Keratinocyte (primary cell): ENCODE data around the gene PPP1R17. TPM values are rescaled to one million over a fixed set of nuclear protein-coding genes. Genes with fewer than 3 reads are reported as not detected.

Experiments
- DNase-seq: peaks from one replicate; pipeline ENCODE4 v3.0.0-alpha.2; 2011; ENCODE audit warnings: low read depth, missing footprints, low spot score
- FAIRE-seq: peaks from 2 replicates; lab custom pipeline; 2011; peaks lifted over from hg19 to GRCh38; lab: Jason Lieb, UNC
- H2AFZ ChIP-seq: 2 replicates; pipeline ENCODE4 v1.6.0; 2012; ENCODE audit warnings: low read length, control low read depth, inconsistent platforms; ENCODE audit not compliant: control insufficient read depth
- H3K27ac ChIP-seq: 2 replicates; pipeline ENCODE4 v1.5.1; 2011; ENCODE audit warnings: low read length; ENCODE audit not compliant: control insufficient read depth, insufficient read depth
- H3K27me3 ChIP-seq: 3 replicates; pipeline ENCODE4 v1.6.0; 2011; ENCODE audit warnings: low read length; ENCODE audit not compliant: control insufficient read depth, insufficient read depth; ENCODE audit errors: extremely low read depth
- H3K36me3 ChIP-seq, 2 experiments: 2 replicates in 1 of 2; 3 replicates in 1 of 2; pipeline ENCODE4 v1.5.1; 2011; ENCODE audit warnings: low read length in 2 of 2, mild to moderate bottlenecking in 1 of 2; ENCODE audit not compliant: control insufficient read depth in 2 of 2, insufficient read depth in 2 of 2; ENCODE audit errors: extremely low read depth in 1 of 2
- H3K4me1 ChIP-seq: 3 replicates; pipeline ENCODE4 v1.5.1; 2011; ENCODE audit warnings: low read length; ENCODE audit not compliant: control insufficient read depth, insufficient read depth; ENCODE audit errors: extremely low read depth
- H3K4me2 ChIP-seq: 3 replicates; pipeline ENCODE4 v1.6.0; 2011; ENCODE audit warnings: low read depth, low read length; ENCODE audit not compliant: control insufficient read depth, insufficient read depth; ENCODE audit errors: extremely low read depth
- H3K4me3 ChIP-seq, 3 experiments: fragments of 200-600 bp in 1 of 3; sonication (generic) in 1 of 3; 2 replicates in 2 of 3; 3 replicates in 1 of 3; pipeline ENCODE4 v1.5.1; 2011 to 2016; ENCODE audit warnings: low read length in 3 of 3, mild to moderate bottlenecking in 3 of 3, control low read depth in 2 of 3, inconsistent platforms in 1 of 3, low read depth in 1 of 3, mixed read lengths in 1 of 3, mixed run types in 1 of 3, moderate library complexity in 1 of 3; ENCODE audit not compliant: control insufficient read depth in 2 of 3, insufficient read depth in 2 of 3; ENCODE audit errors: extremely low read depth in 1 of 3
- H3K79me2 ChIP-seq: 2 replicates; pipeline ENCODE4 v1.6.0; 2012; ENCODE audit warnings: low read length; ENCODE audit not compliant: control insufficient read depth, insufficient read depth
- H3K9ac ChIP-seq: 3 replicates; pipeline ENCODE4 v1.6.0; 2011; ENCODE audit warnings: low read length; ENCODE audit not compliant: control insufficient read depth, insufficient read depth; ENCODE audit errors: extremely low read depth
- H3K9me1 ChIP-seq: 3 replicates; pipeline ENCODE4 v1.6.0; 2011; ENCODE audit warnings: low read length; ENCODE audit not compliant: control insufficient read depth, insufficient read depth; ENCODE audit errors: extremely low read depth
- H3K9me3 ChIP-seq: 2 replicates; pipeline ENCODE4 v1.5.1; 2012; ENCODE audit warnings: low read depth, low read length; ENCODE audit not compliant: control insufficient read depth
- H4K20me1 ChIP-seq: 3 replicates; pipeline ENCODE4 v1.6.0; 2011; ENCODE audit warnings: low read length; ENCODE audit not compliant: control insufficient read depth, insufficient read depth; ENCODE audit errors: extremely low read depth
- EZH2 ChIP-seq: IDR thresholded peaks from one replicate; pipeline ENCODE4 v1.6.1; 2012; ENCODE audit warnings: inconsistent platforms, mild to moderate bottlenecking, low read length, moderate library complexity
- dilution Hi-C: fragments of 300-500 bp; cut with MboI; formaldehyde crosslinking; loops from one replicate; pipeline ENCODE4 v1.7.0; 2020; ENCODE audit warnings: low sequenced_read_pairs; ENCODE audit not compliant: extremely low pct_ligation_motif_present
- polyA plus RNA-seq, 5 experiments: library from polyadenylated mRNA; depleted of rRNA in 3 of 5; stranded (reverse) in 3 of 5; stranded (forward) in 1 of 5; unstranded in 1 of 5; fragments of >200 nt; gene quantifications; 1 replicate in 1 of 5; 2 replicates in 3 of 5; 3 replicates in 1 of 5; pipeline versions ENCODE4 v1.2.1 to v1.2.3, GENCODE V29; 2011 to 2012; ENCODE audit warnings: missing spikeins in 2 of 5, low read depth in 1 of 5, low replicate concordance in 1 of 5
- TF ChIP-seq, protein P1 (sequence below), 3 experiments: IDR thresholded peaks in 1 of 3; conservative IDR thresholded peaks in 1 of 3; optimal IDR thresholded peaks in 1 of 3; 2 replicates in 2 of 3; 3 replicates in 1 of 3; pipeline versions ENCODE3 to v1.5.1; 2011; ENCODE audit warnings: low read length in 3 of 3, mild to moderate bottlenecking in 3 of 3, moderate library complexity in 2 of 3, control low read depth in 1 of 3, inconsistent platforms in 1 of 3; ENCODE audit not compliant: insufficient read depth in 2 of 3; ENCODE audit errors: extremely low read depth in 1 of 3

The PPP1R17 gene
- polyA plus RNA-seq, 1 donor (not counting 4 experiments of a cell fraction or from before 2014, with no cell fraction given) = not detected

DNA sequence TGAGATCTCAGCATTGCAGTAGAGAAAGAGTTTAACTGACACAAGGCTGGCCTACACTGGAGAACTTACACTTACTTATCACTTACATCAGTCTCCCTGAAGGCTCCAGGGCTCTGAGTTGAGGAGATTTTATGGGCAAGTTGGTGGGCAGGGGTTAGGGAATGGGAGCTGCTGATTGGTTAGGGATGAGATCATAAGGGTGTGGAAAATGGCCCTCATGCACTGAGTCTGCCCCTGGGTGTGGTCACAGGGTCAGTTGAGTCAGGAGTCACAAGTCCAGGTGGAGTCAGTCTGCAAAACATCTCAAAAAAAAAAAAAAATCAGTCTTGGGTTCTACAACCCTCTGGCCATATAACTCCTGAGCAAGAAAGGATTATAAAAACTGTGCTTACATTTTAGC is 60.5 kb downstream of the PPP1R17 start:
- Histone ChIP-seq H3K27me3 (no peaks in the 10 kb centered on the region), H3K36me3 (no peaks in the 10 kb centered on the region), H3K4me1 (peaks cover 2% of the 10 kb centered on the region), H3K9me3 (no peaks in the 10 kb centered on the region), H3K4me2 (no peak overlapping the region), H3K27ac (no peak overlapping the region), H3K4me3 (no peak overlapping the region), H3K9me1 (no peaks in the 10 kb centered on the region), H2AFZ (no peak overlapping the region), H3K79me2 (no peaks in the 10 kb centered on the region), H3K9ac (no peak overlapping the region), H4K20me1 (no peaks in the 10 kb centered on the region)
- DNase-seq (peak; percentile 75), FAIRE-seq (peak; percentile 68)
- dilution Hi-C loops = no loop called here
- TF ChIP-seq, protein P1, sequence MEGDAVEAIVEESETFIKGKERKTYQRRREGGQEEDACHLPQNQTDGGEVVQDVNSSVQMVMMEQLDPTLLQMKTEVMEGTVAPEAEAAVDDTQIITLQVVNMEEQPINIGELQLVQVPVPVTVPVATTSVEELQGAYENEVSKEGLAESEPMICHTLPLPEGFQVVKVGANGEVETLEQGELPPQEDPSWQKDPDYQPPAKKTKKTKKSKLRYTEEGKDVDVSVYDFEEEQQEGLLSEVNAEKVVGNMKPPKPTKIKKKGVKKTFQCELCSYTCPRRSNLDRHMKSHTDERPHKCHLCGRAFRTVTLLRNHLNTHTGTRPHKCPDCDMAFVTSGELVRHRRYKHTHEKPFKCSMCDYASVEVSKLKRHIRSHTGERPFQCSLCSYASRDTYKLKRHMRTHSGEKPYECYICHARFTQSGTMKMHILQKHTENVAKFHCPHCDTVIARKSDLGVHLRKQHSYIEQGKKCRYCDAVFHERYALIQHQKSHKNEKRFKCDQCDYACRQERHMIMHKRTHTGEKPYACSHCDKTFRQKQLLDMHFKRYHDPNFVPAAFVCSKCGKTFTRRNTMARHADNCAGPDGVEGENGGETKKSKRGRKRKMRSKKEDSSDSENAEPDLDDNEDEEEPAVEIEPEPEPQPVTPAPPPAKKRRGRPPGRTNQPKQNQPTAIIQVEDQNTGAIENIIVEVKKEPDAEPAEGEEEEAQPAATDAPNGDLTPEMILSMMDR (optimal IDR thresholded peaks at IDR 0.05 in 1 of 3, IDR thresholded peaks at IDR 0.05 in 1 of 3, conservative IDR thresholded peaks at IDR 0.05 in 1 of 3; ENCODE audit: extremely low read depth in 1 of 3, insufficient read depth in 2 of 3, low read length in 3 of 3) = no peak
- no peak for TF ChIP-seq EZH2

DNA sequence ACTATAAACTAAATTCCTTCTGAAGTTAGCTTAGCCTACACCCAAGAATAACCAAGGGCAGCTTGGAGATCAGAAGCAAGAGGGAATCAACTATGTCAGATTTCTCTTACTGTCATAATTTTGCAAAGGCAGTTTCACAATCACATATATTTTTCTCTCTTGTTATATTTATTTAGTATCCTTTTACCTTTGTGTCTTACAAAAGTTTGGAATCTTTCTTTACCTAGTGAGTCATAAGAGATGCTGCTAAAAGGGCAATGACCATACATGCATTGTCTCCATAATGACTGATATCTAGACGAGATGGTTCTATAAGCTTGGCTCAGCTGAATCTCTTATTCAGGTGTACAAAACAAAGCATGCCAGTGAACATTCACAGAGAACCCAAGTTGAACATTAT is 61.1 kb downstream of the PPP1R17 start:
- DNase-seq (no peak), FAIRE-seq (peak; percentile 44)
- H3K27ac ChIP-seq = no peak overlapping the region
- H3K4me2 ChIP-seq = no peak overlapping the region
- no peak overlapping the region for H2AFZ ChIP-seq
- H3K9me1 ChIP-seq = no peaks in the 10 kb centered on the region
- no peak overlapping the region for H3K4me3 ChIP-seq
- dilution Hi-C loops = no loop called here
- H4K20me1 ChIP-seq = no peaks in the 10 kb centered on the region
- no peak overlapping the region for H3K9ac ChIP-seq
- H3K79me2 ChIP-seq = no peaks in the 10 kb centered on the region
- TF ChIP-seq, protein P1 (optimal IDR thresholded peaks at IDR 0.05 in 1 of 3, IDR thresholded peaks at IDR 0.05 in 1 of 3, conservative IDR thresholded peaks at IDR 0.05 in 1 of 3; ENCODE audit: extremely low read depth in 1 of 3, insufficient read depth in 2 of 3, low read length in 3 of 3) = no peak
- no peak for TF ChIP-seq EZH2
- H3K27me3 ChIP-seq = no peaks in the 10 kb centered on the region
- H3K4me1 ChIP-seq = peaks cover 1% of the 10 kb centered on the region
- H3K9me3 ChIP-seq = no peaks in the 10 kb centered on the region
- H3K36me3 ChIP-seq = no peaks in the 10 kb centered on the region
